OCI-LY3 (cell line): ENCODE measurements around the gene TFCP2L1.

Source experiments
- EZH2phosphoT487 ChIP-seq: fragments of 200-600 bp; shearing (Covaris generic); IDR thresholded peaks from 2 replicates; pipeline ENCODE4 v1.6.1; 2018; ENCODE audit warnings: antibody characterized with exemption, mixed run types, low read depth
- TF ChIP-seq, protein P1 (sequence below): fragments of 200-600, 300-600 bp; sonication (generic); IDR thresholded peaks from 2 replicates; pipeline ENCODE4 v1.5.1; 2014; ENCODE audit warnings: antibody characterized with exemption, low read length, low read depth

GRCh38 chr2:121232626-121233265 is 52.3 kb downstream of the TFCP2L1 start:
- TF ChIP-seq, protein P1, sequence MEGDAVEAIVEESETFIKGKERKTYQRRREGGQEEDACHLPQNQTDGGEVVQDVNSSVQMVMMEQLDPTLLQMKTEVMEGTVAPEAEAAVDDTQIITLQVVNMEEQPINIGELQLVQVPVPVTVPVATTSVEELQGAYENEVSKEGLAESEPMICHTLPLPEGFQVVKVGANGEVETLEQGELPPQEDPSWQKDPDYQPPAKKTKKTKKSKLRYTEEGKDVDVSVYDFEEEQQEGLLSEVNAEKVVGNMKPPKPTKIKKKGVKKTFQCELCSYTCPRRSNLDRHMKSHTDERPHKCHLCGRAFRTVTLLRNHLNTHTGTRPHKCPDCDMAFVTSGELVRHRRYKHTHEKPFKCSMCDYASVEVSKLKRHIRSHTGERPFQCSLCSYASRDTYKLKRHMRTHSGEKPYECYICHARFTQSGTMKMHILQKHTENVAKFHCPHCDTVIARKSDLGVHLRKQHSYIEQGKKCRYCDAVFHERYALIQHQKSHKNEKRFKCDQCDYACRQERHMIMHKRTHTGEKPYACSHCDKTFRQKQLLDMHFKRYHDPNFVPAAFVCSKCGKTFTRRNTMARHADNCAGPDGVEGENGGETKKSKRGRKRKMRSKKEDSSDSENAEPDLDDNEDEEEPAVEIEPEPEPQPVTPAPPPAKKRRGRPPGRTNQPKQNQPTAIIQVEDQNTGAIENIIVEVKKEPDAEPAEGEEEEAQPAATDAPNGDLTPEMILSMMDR, result no peak
- no peak for TF ChIP-seq EZH2phosphoT487
